Measurements from ENCODE around the gene IGFLR1. TPM values are rescaled to one million over a fixed set of nuclear protein-coding genes. Genes with fewer than 3 reads are reported as not detected.

Gene IGFLR1
- total and polyA plus RNA-seq, 2 donors (not counting 3 experiments of a cell fraction or from before 2014, with no cell fraction given): 2.6 to 7.6 TPM

GRCh38 chr19:35755550-35756376 lies 13.5 kb upstream of the IGFLR1 start:
- BruUV-seq (replicated peaks): no TSS peak
- no peak overlapping the region for H3K4me3 ChIP-seq (replicated peaks in 1 of 3; ENCODE audit: insufficient read depth in 1 of 3, low read depth in 1 of 3, low read length in 3 of 3)
- H3K4me2 ChIP-seq (ENCODE audit: insufficient read depth, low read length): no peak overlapping the region
- H3K4me1 ChIP-seq (ENCODE audit: control insufficient read depth, extremely low read depth, insufficient read depth, low read length): peaks cover 22% of the 10 kb centered on the region
- H3K9me3 ChIP-seq (replicated peaks; ENCODE audit: control insufficient read depth, insufficient read depth, low read length): no peaks in the 10 kb centered on the region
- no peaks in the 10 kb centered on the region for H4K20me1 ChIP-seq (replicated peaks; ENCODE audit: control insufficient read depth, extremely low read depth, insufficient read depth, low read length)
- H2AFZ ChIP-seq (ENCODE audit: low read depth, low read length): no peak overlapping the region
- POLR2A ChIA-PET: no interaction called here
- dilution Hi-C loops (cut with MboI; ENCODE audit: extremely low pct_ligation_motif_present, low sequenced_read_pairs) (no loop called here), intact Hi-C loops (cut with micrococcal nuclease) (loop anchor here (5.0 kb wide), 1 partner anchor 108 kb away; the partner anchor contains the start of gene COX6B1)
- DNase-seq (ENCODE audit: low read depth, low spot score) (no peak), FAIRE-seq (no peak)
- CTCF ChIA-PET: interaction anchor here (0.9 kb wide), 1 partner anchor 10 kb away, joined by 3 read pairs; the partner anchor contains the start of genes PSENEN and U2AF1L4
- H3K9ac ChIP-seq (replicated peaks; ENCODE audit: extremely low read depth, insufficient read depth, low read length): no peak overlapping the region
- H3K79me2 ChIP-seq (ENCODE audit: control insufficient read depth, insufficient read depth, low read length): peaks cover 14% of the 10 kb centered on the region
- H3K27me3 ChIP-seq (ENCODE audit: control insufficient read depth in 2 of 2, insufficient read depth in 2 of 2, low read length in 2 of 2): no peaks in the 10 kb centered on the region
- no peaks in the 10 kb centered on the region for H3K9me1 ChIP-seq (replicated peaks; ENCODE audit: control insufficient read depth, extremely low read depth, insufficient read depth, low read length)
- H3K27ac ChIP-seq (ENCODE audit: insufficient read depth, low read depth, low read length): no peak overlapping the region
- H3K36me3 ChIP-seq (ENCODE audit: control insufficient read depth in 2 of 2, extremely low read depth in 1 of 2, insufficient read depth in 2 of 2, low read length in 2 of 2): peaks cover 0 to 13% of the 10 kb centered on the region in 2 experiments
- TF ChIP-seq POLR2AphosphoS5 (IDR thresholded peaks at IDR 0.05; ENCODE audit: insufficient read depth, low read depth, low read length): no peak
- no peak for TF ChIP-seq POLR2A (IDR thresholded peaks at IDR 0.05; ENCODE audit: low read depth, low read length)
- no peak for TF ChIP-seq CTCF (IDR thresholded peaks at IDR 0.05; ENCODE audit: extremely low read depth in 1 of 2, insufficient read depth in 1 of 2, low read depth in 1 of 2, low read length in 2 of 2)
- TF ChIP-seq MYC (IDR thresholded peaks at IDR 0.05; ENCODE audit: low read depth, low read length): no peak
- TF ChIP-seq FOS (IDR thresholded peaks at IDR 0.05; ENCODE audit: borderline replicate concordance, insufficient read depth, low read length): no peak
- no peak for TF ChIP-seq JUN (IDR thresholded peaks at IDR 0.05; ENCODE audit: borderline replicate concordance, insufficient read depth, insufficient read length, low read depth)
- TF ChIP-seq EZH2 (IDR thresholded peaks at IDR 0.05; ENCODE audit: borderline replicate concordance, low read depth, low read length, severe bottlenecking): no peak
- TF ChIP-seq GATA2 (IDR thresholded peaks at IDR 0.05; ENCODE audit: insufficient read depth, insufficient read length, low read depth, low read length): no peak
- no peak for TF ChIP-seq MAX (IDR thresholded peaks at IDR 0.05; ENCODE audit: insufficient read depth, insufficient read length)
